SK-N-MC (cell line): ENCODE results near the gene ALG3.

Experiments used
- EZH2 ChIP-seq: fragments of 200-600 bp; sonication (generic); IDR thresholded peaks from one replicate; pipeline ENCODE4 v1.6.1; 2017; ENCODE audit warnings: antibody characterized with exemption
- POLR2AphosphoS5 ChIP-seq: IDR thresholded peaks from 2 replicates; pipeline ENCODE4 v1.6.1; 2012; ENCODE audit warnings: mild to moderate bottlenecking, low read depth, low read length, borderline replicate concordance

- TF ChIP-seq EZH2, result no peak
- TF ChIP-seq POLR2AphosphoS5, result no peak
These were observed 39.4 kb downstream of the ALG3 start for GRCh38 chr3:184209146-184209923.
